ENCODE data around the gene CRACR2A. TPM values are rescaled to one million over a fixed set of nuclear protein-coding genes. Genes with fewer than 3 reads are reported as not detected.

The CRACR2A gene
- total and polyA plus RNA-seq, 3 experiments from 2014 or later: 23.3 to 27.9 (median 27.3) TPM

- Mint-ChIP-seq H3K27ac (peak overlapping the region in 1 of 8 donors; percentile 77), H3K27me3 (no peaks in the 10 kb centered on the region), H3K9me3 (no peaks in the 10 kb centered on the region), H3K4me1 (peaks cover 0 to 6% (median 0%) of the 10 kb centered on the region in 3 donors), H3K4me3 (no peak overlapping the region), H3K36me3 (peaks cover 0 to 96% (median 38%) of the 10 kb centered on the region in 3 donors)
- no peaks in the 10 kb centered on the region for H3K9me3 ChIP-seq (ENCODE audit: low read length)
- peaks cover 43% of the 10 kb centered on the region for H3K36me3 ChIP-seq (ENCODE audit: insufficient read depth, low read length)
- ChIA-PET POLR2A (no interaction called here), CTCF (interaction anchor here (1.4 to 1.5 kb wide), 2 partner anchors 8 to 127 kb away, joined by 3 read pairs; no protein-coding TSS in a partner anchor)
- no peak overlapping the region for H3K4me3 ChIP-seq (ENCODE audit: low read length)
- no peaks in the 10 kb centered on the region for H3K27me3 ChIP-seq (ENCODE audit: insufficient read depth, low read length, poor library complexity, severe bottlenecking)
- no peaks in the 10 kb centered on the region for H3K4me1 ChIP-seq (ENCODE audit: insufficient read depth, low read length)
- DNase-seq: no peak
- no peak overlapping the region for H3K27ac ChIP-seq (ENCODE audit: low read depth, low read length)
Measured at GRCh38 chr12:3666441-3666840, 86.5 kb downstream of the CRACR2A start.

GRCh38 chr12:3662521-3662921 is 90.4 kb downstream of the CRACR2A start:
- Mint-ChIP-seq H3K9me3 (no peaks in the 10 kb centered on the region), H3K4me1 (peaks cover 0 to 4% (median 0%) of the 10 kb centered on the region in 3 donors), H3K27ac (peak overlapping the region in 2 of 8 donors; percentile 4 to 20), H3K4me3 (no peak overlapping the region), H3K27me3 (no peaks in the 10 kb centered on the region), H3K36me3 (peaks cover 8 to 96% (median 47%) of the 10 kb centered on the region in 3 donors)
- DNase-seq: no peak
- H3K4me3 ChIP-seq (ENCODE audit: low read length): no peak overlapping the region
- peaks cover 48% of the 10 kb centered on the region for H3K36me3 ChIP-seq (ENCODE audit: insufficient read depth, low read length)
- no peak overlapping the region for H3K27ac ChIP-seq (ENCODE audit: low read depth, low read length)
- POLR2A ChIA-PET: no interaction called here
- H3K27me3 ChIP-seq (ENCODE audit: insufficient read depth, low read length, poor library complexity, severe bottlenecking): no peaks in the 10 kb centered on the region
- H3K9me3 ChIP-seq (ENCODE audit: low read length): no peaks in the 10 kb centered on the region
- CTCF ChIA-PET: no interaction called here
- H3K4me1 ChIP-seq (ENCODE audit: insufficient read depth, low read length): no peaks in the 10 kb centered on the region

- Mint-ChIP-seq H3K4me3 (no peak overlapping the region), H3K36me3 (peaks cover 8 to 94% (median 46%) of the 10 kb centered on the region in 3 donors), H3K9me3 (no peaks in the 10 kb centered on the region), H3K27ac (peak overlapping the region in 4 of 8 donors; percentile 1 to 81 (median 47)), H3K27me3 (no peaks in the 10 kb centered on the region), H3K4me1 (peaks cover 0 to 4% (median 0%) of the 10 kb centered on the region in 3 donors)
- no peaks in the 10 kb centered on the region for H3K27me3 ChIP-seq (ENCODE audit: insufficient read depth, low read length, poor library complexity, severe bottlenecking)
- H3K4me3 ChIP-seq (ENCODE audit: low read length): no peak overlapping the region
- POLR2A ChIA-PET: no interaction called here
- H3K9me3 ChIP-seq (ENCODE audit: low read length): no peaks in the 10 kb centered on the region
- DNase-seq: no peak
- H3K27ac ChIP-seq (ENCODE audit: low read depth, low read length): no peak overlapping the region
- peaks cover 50% of the 10 kb centered on the region for H3K36me3 ChIP-seq (ENCODE audit: insufficient read depth, low read length)
- CTCF ChIA-PET: interaction anchor here (1.1 kb wide), 1 partner anchor 117 kb away, joined by 3 read pairs; no protein-coding TSS in a partner anchor
- H3K4me1 ChIP-seq (ENCODE audit: insufficient read depth, low read length): no peaks in the 10 kb centered on the region
Measured at GRCh38 chr12:3661028-3661427, 91.9 kb downstream of the CRACR2A start.

GRCh38 chr12:3658327-3659163 is 94.4 kb downstream of the CRACR2A start:
- H3K9me3 ChIP-seq (ENCODE audit: low read length): no peaks in the 10 kb centered on the region
- H3K4me3 ChIP-seq (ENCODE audit: low read length): no peak overlapping the region
- H3K27me3 ChIP-seq (ENCODE audit: insufficient read depth, low read length, poor library complexity, severe bottlenecking): no peaks in the 10 kb centered on the region
- no peak overlapping the region for H3K27ac ChIP-seq (ENCODE audit: low read depth, low read length)
- Mint-ChIP-seq H3K27ac (peak overlapping the region in 5 of 8 donors; percentile 15 to 85 (median 41)), H3K27me3 (peaks cover 0 to 2% of the 10 kb centered on the region in 2 donors), H3K9me3 (no peaks in the 10 kb centered on the region), H3K36me3 (peaks cover 8 to 97% (median 41%) of the 10 kb centered on the region in 3 donors), H3K4me3 (no peak overlapping the region), H3K4me1 (peaks cover 0 to 4% (median 0%) of the 10 kb centered on the region in 3 donors)
- POLR2A ChIA-PET: no interaction called here
- no peaks in the 10 kb centered on the region for H3K4me1 ChIP-seq (ENCODE audit: insufficient read depth, low read length)
- DNase-seq: peak in 4 of 5 donors; percentile 6 to 59 (median 17)
- CTCF ChIA-PET: interaction anchor here (0.6 to 1.8 kb wide), 12 partner anchors 8 to 162 kb away, joined by 3 to 7 read pairs (median 4); partner anchors contain the start of gene CRACR2A
- peaks cover 50% of the 10 kb centered on the region for H3K36me3 ChIP-seq (ENCODE audit: insufficient read depth, low read length)

- no peak for DNase-seq
- Histone ChIP-seq H3K36me3 (ENCODE audit: insufficient read depth, low read length) (peaks cover 41% of the 10 kb centered on the region), H3K4me3 (ENCODE audit: low read length) (no peak overlapping the region), H3K9me3 (ENCODE audit: low read length) (no peaks in the 10 kb centered on the region), H3K4me1 (ENCODE audit: insufficient read depth, low read length) (no peaks in the 10 kb centered on the region), H3K27me3 (ENCODE audit: insufficient read depth, low read length, poor library complexity, severe bottlenecking) (no peaks in the 10 kb centered on the region), H3K27ac (ENCODE audit: low read depth, low read length) (no peak overlapping the region)
- H3K4me3 Mint-ChIP-seq: no peak overlapping the region
- peaks cover 8 to 96% (median 44%) of the 10 kb centered on the region in 3 donors for H3K36me3 Mint-ChIP-seq
- no peaks in the 10 kb centered on the region for H3K9me3 Mint-ChIP-seq
- peaks cover 0 to 4% (median 0%) of the 10 kb centered on the region in 3 donors for H3K4me1 Mint-ChIP-seq
- peaks cover 0 to 2% of the 10 kb centered on the region in 2 donors for H3K27me3 Mint-ChIP-seq
- H3K27ac Mint-ChIP-seq: peak overlapping the region in 1 of 8 donors; percentile 60
- POLR2A ChIA-PET: no interaction called here
- CTCF ChIA-PET: interaction anchor here (1.2 to 1.6 kb wide), 2 partner anchors 10 to 120 kb away, joined by 4 to 5 read pairs; no protein-coding TSS in a partner anchor
Measured at GRCh38 chr12:3656946-3657622, 95.8 kb downstream of the CRACR2A start.

- H3K4me3 ChIP-seq (ENCODE audit: low read length): no peak overlapping the region
- H3K36me3 Mint-ChIP-seq: peaks cover 8 to 96% (median 35%) of the 10 kb centered on the region in 3 donors
- POLR2A ChIA-PET: no interaction called here
Measured at GRCh38 chr12:3655328-3655900, 97.5 kb downstream of the CRACR2A start.

DNA sequence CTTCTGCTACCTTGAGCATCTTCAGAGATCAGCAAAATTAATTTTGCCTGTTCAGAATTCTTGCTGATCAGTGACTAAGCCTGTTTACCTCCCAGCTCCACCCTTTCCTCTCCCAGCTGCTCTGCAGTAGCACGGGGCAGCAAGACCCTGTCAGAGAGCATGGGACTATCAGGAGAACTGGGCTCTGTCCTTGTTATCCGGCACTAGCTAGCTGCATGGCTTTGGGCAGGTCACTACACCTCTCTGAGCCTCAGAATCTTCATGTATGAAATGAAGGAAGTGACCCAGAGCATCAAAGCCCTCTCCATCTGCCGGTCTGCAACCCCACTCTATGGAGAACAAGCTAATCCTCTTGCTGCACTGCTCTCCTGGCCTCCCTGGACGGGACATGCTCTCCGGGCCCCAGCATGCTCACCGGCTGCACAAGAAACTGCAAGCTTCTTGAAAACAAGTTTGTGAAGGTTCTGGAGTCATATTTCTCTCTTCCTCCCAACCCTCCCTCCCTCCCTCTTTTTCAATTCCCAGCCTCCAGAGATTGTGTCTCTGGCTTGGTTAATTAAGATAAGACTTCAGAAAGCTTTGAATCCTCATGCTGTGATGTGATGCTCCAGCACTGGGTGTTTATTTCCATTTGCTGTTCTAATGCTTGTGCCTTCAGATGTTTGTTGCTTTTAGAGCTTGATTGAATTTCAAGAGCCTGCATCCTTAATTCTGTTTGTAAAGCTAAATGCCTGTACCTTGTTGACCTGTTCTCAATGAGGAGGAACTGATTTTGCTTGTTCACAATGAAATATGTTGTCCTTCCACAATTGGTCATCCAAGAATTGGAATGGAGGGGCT is 101.1 kb downstream of the CRACR2A start:
- ChIA-PET POLR2A (no interaction called here), CTCF (no interaction called here)
- Mint-ChIP-seq H3K4me1 (no peaks in the 10 kb centered on the region), H3K4me3 (no peak overlapping the region), H3K27me3 (peaks cover 0 to 2% of the 10 kb centered on the region in 2 donors), H3K9me3 (no peaks in the 10 kb centered on the region), H3K36me3 (peaks cover 0 to 92% (median 29%) of the 10 kb centered on the region in 3 donors), H3K27ac (peak overlapping the region in 2 of 8 donors; percentile 1 to 68)
- no peak overlapping the region for H3K27ac ChIP-seq (ENCODE audit: low read depth, low read length)
- no peaks in the 10 kb centered on the region for H3K27me3 ChIP-seq (ENCODE audit: insufficient read depth, low read length, poor library complexity, severe bottlenecking)
- H3K9me3 ChIP-seq (ENCODE audit: low read length): no peaks in the 10 kb centered on the region
- no peak for DNase-seq
- peaks cover 25% of the 10 kb centered on the region for H3K36me3 ChIP-seq (ENCODE audit: insufficient read depth, low read length)
- H3K4me1 ChIP-seq (ENCODE audit: insufficient read depth, low read length): no peaks in the 10 kb centered on the region
- H3K4me3 ChIP-seq (ENCODE audit: low read length): no peak overlapping the region

More at GRCh38 chr12:3655328-3655900, 97.5 kb downstream of the CRACR2A start:
- Mint-ChIP-seq H3K27ac (peak overlapping the region in 4 of 8 donors; percentile 34 to 71 (median 54)), H3K4me1 (peaks cover 0 to 3% (median 0%) of the 10 kb centered on the region in 3 donors), H3K4me3 (no peak overlapping the region), H3K9me3 (no peaks in the 10 kb centered on the region), H3K27me3 (peaks cover 0 to 2% of the 10 kb centered on the region in 2 donors)
- CTCF ChIA-PET: interaction anchor here (1.0 kb wide), 2 partner anchors 122 to 149 kb away, joined by 3 to 5 read pairs; no protein-coding TSS in a partner anchor
- Histone ChIP-seq H3K27me3 (ENCODE audit: insufficient read depth, low read length, poor library complexity, severe bottlenecking) (no peaks in the 10 kb centered on the region), H3K27ac (ENCODE audit: low read depth, low read length) (no peak overlapping the region), H3K9me3 (ENCODE audit: low read length) (no peaks in the 10 kb centered on the region), H3K36me3 (ENCODE audit: insufficient read depth, low read length) (peaks cover 33% of the 10 kb centered on the region), H3K4me1 (ENCODE audit: insufficient read depth, low read length) (no peaks in the 10 kb centered on the region)
- no peak for DNase-seq
